HG03196 (cell line): ENCODE data around the gene PAPLN.
"Not testable (repeated sequence)": the region's sequence is repeated elsewhere in the genome, so short reads cannot be mapped to it uniquely, and the experiment has no call there.

Experiments used
- ATAC-seq: cut with Tn5 transposase; IDR thresholded peaks from one replicate; pipeline ENCODE4 v1.9.1; 2021; ENCODE audit not compliant: unreplicated experiment

Gene PAPLN

DNA sequence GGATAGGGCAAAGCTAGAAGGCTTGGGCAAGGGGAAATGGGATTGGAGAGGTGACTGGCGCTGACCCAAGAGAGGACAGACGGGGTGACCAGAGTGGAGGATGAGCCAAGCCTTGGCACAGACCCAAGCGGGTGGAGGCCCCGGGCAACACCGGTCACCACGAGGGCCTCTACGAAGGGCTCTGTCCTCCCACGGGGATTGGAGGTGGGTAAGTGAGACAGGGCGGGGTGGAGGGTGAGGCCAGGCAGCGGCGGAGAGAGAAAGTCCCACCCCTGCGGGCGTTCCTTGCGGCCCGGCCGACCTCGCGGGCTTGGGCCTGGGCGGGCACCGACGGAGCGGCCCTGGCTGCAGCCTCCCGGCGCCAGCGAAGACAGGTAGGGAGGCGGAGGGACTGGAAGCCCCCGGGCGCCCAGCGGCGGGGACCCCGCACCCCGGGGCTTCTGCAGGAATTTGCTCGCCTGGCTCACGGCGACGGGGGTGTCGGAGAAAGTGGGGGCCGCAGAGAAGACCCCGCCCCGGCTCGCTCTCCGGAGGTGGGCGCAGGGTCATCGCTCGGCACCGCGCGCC, at the start of gene PAPLN:
Gene PAPLN, plus strand, starts transcription at position 288 of the 567 bp plus-strand sequence. CDS start 2,273 bp downstream, outside the sequence.
- no peak for ATAC-seq

GRCh38 chr14:73188501-73188911, 48.8 kb upstream of the PAPLN start:
- ATAC-seq = no peak

DNA sequence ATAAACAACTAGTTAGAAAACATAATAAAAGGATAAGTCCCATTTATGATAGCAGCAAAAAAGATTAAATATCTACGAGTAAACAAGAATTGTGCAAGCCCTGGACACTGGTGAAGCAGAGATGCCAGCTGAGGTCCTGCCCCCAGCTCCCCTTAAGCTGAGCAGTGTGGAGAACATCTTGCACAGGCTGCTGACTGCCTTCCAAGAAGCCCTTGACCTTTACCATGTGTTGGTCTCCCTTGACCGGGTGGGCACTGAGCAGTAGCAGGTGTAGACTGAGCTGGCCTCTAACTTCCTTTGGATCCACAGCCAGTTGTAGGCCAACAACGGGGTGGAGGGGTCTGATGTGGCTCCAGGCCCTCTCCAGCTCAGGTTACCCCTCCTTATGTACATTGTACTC, 47.7 kb upstream of the PAPLN start:
- ATAC-seq = no peak

- no peak for ATAC-seq
Observed at GRCh38 chr14:73191441-73191840, 45.9 kb upstream of the PAPLN start.

DNA sequence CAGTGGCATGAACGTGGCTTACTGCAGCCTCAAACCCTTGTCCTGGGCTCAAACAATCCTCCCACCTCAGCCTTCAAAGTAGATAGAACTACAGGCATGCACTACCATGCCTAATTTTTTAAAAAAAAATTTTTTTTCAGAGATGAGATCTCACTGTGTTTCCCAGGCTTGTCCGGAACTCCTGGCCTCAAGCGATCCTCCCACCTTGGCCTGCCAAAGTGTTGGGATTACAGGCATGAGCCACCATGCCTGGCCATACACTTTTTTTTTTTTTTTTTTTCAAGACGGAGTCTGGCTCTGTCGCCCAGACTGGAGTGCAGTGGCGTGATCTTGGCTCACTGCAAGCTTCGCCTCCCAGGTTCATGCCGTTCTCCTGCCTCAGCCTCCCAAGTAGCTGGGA, 43.0 kb upstream of the PAPLN start:
- ATAC-seq = not testable (repeated sequence)

DNA sequence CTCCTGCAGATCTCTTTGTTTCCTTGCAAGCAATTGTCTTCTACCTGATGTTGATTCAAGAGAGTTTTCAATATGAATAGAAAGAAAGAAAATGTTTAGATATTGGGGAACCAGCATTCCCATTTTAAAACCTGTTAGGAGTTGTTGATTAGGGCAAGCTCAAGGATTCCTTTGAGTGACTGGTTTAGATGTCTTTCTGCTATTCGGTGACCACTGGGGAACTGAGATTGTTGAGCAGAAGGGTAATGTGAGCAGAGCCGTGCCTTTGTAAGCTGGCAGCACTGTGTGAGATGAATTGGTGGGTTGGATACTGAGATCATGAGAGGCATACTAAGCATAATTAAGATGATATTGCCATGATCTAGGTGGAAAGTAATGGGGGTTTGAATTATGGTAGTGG, 39.1 kb upstream of the PAPLN start:
- ATAC-seq = no peak

DNA sequence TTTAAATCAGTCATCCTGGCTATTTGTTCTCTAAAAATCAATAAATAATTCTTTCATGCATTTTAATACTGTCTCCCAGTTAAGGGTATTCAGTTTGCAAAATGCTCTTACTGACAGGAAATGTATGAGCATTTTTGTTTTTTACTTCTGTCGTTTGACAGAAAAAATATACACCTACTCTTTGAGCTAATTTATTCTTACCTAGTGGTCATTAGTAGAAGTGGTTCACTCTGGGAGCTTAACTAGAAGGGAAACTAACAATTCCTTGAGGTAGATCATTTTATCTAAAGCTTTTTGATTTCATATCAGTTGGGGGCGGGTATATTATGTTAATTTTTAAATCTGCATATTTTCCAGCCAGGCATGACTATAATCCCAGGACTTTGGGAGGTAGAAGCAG, 33.8 kb upstream of the PAPLN start:
- ATAC-seq = no peak

DNA sequence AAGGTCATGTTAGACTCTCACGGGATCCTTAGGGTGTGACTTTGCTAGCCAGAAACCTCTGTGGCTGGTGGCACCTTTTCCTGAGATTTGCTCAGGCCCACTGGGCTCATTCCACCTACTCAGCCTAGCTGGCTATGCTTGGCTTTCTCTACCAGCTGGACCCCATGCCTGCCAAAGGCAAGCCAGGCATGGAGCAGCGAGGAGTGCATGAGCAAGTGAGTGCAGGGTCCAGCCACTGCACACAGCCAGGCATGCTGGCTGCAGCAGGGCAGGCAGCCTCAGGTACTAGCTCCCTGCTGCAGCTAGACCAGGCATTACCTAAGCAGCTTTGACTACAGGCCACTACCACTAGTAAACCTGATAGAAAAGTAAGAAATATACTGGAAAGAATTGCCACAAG, 29.7 kb upstream of the PAPLN start:
- ATAC-seq = no peak

DNA sequence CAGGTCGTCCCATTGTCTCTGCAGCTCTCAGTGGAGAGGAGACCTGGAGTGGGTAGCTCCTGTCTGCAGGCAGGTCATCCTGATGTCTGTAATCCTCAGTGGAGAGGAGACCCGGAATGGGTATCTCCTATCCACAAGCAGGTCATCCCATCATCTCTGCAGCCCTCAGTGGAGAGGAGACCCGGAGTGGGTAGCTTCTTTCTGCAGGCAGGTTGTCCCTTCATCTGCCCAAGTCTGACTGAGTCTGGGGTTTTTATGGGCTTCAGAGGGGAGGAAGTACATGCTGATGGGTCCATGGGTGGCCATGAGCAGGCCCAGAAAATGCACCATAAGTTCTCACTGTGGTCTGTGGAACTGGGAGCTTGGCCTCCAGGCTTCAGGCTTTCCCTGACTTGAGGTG, 28.9 kb upstream of the PAPLN start:
- no peak for ATAC-seq

- no peak for ATAC-seq
Observed at GRCh38 chr14:73208846-73209245, 28.5 kb upstream of the PAPLN start.

GRCh38 chr14:73209953-73210352, 27.4 kb upstream of the PAPLN start:
- no peak for ATAC-seq

- no peak for ATAC-seq
Observed at GRCh38 chr14:73211251-73212040, 25.9 kb upstream of the PAPLN start.

- no peak for ATAC-seq
Observed at GRCh38 chr14:73216030-73216429, 21.3 kb upstream of the PAPLN start.

- ATAC-seq = no peak
Observed at GRCh38 chr14:73217411-73217810, 19.9 kb upstream of the PAPLN start.

- no peak for ATAC-seq
Observed at GRCh38 chr14:73220061-73220460, 17.2 kb upstream of the PAPLN start.

DNA sequence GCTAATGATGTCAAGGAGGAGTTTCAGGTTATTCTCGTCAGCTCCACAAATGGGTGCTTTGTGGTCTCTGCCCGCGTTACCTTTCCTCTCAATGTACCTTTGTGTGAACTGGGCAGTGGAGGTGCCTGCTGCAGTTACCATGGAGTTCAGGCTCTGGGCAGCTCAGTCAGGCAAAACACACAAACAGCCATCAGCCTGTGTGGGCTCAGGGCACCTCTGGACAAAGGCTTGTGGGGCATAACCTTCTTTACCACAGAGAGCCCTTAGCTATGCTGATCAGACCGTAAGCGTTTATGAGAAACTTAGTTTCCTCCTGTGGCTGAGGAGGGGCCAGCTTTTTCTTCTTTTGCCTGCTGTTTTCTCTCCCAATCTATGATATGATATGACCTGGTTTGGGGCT, 16.7 kb upstream of the PAPLN start:
- ATAC-seq = no peak

- ATAC-seq = no peak
Observed at GRCh38 chr14:73221945-73222344, 15.4 kb upstream of the PAPLN start.

DNA sequence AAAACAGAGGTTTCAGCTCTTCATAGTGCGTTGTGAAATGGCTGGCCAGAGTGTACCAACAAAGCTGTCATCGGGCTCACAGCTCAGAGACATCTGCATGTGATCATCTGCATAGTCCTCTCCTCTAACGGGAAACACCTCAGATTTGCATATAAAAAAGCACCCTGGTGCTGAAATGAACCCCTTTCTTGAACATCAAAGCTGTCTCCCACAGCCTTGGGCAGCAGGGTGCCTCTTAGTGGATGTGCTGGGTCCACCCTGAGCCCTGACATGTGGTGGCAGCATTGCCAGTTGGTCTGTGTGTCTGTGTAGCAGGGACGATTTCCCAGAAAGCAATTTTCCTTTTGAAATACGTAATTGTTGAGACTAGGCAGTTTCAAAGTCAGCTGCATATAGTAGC, 14.3 kb upstream of the PAPLN start:
- no peak for ATAC-seq

GRCh38 chr14:73225496-73225895, 11.8 kb upstream of the PAPLN start:
- ATAC-seq = no peak

DNA sequence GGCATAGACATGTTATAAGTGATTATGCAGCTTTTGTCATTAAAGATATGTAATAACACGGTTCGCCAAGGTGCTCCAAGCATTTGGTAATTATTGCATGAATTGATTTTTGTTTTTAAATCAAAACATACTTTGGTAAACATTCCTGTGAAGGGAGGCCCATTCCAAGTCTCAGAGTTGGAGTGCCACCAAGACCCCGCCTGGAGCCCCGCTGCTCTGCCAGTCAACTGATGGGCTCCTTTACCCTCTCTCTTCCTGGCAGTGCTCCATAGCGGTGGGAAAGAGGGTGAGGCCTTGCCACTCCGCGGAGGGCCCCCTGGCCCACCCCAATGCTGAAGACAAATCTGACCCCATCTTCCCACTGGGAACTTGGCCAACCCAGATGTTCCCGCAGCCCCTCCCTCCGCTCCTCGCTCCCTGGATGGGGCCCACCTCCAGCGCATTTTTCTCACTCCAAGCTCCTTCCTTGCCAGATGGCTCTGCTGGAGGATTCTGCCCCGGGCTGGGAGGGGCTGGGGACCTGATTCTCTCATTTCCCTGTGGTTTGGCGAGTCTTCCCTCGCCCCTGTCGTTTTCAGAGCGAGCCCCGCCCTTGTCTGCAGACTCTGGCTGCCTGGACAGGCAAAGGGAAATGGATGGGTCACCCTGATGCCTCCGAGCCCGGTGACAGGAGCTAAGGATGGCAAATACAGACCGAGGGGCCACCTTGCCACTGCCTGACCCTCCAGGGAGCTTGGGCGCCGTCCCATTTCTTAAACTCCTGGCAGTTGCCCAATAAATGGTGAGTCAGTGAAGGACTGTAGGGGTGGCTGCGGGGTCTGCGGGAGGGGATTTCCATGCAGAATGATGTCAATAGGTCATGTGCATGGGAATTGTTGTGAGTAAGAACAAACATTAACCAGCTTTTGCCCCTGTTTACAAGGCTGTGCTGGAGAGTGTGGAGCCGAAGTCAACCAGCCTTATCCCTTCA, 9.2 kb upstream of the PAPLN start:
- ATAC-seq = no peak

DNA sequence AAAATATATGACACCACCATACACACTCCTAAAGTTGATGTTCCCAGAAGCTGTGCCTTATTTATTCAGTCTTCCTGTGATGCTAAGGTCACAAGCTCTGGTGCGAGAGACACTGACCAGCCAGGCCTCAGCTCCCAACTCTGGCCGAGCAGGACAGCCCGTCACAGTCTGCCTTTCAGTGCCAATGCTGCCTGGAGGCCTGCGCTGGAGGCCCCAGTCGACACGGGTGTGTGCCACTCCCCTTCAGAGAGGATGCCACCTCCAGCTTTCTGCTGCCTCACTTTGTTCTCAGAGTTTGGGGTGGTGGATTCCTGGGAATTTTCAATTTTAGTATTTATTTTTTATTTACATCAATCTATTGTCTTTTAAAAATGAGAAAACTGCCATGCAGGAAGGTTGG, 7.3 kb upstream of the PAPLN start:
- no peak for ATAC-seq
